HUDEP-2 (cell line): Measurements from ENCODE around the gene FCRL6.
A peak's percentile ranks its signal among the peaks of the same experiment; 100 is the strongest.

ENCODE experiments used
- DNase-seq, 76 experiments: peaks; one replicate each; lab custom pipeline; 2025; ENCODE audit not compliant: unreplicated experiment in 76 of 76; lab: John Stamatoyannopoulos, UW

Gene FCRL6

GRCh38 chr1:159798893-159799292 is 3.3 kb upstream of the FCRL6 start:
- DNase-seq = peak in 29 of 76 experiments; percentile 2 to 56 (median 25)

- DNase-seq = no peak
Observed at GRCh38 chr1:159799446-159799985, 2.6 kb upstream of the FCRL6 start.

GRCh38 chr1:159800177-159800930 is 1.8 kb upstream of the FCRL6 start:
- DNase-seq = no peak

GRCh38 chr1:159803956-159804689 is 2.0 kb downstream of the FCRL6 start:
- DNase-seq = no peak

- no peak for DNase-seq
Observed at GRCh38 chr1:159804924-159805323, 2.8 kb downstream of the FCRL6 start.

GRCh38 chr1:159815926-159816325 is 13.8 kb downstream of the FCRL6 start:
- no peak for DNase-seq

- DNase-seq = no peak
Observed at GRCh38 chr1:159817276-159818041, 15.3 kb downstream of the FCRL6 start.

- no peak for DNase-seq
Observed at GRCh38 chr1:159821171-159821867, 19.2 kb downstream of the FCRL6 start.

GRCh38 chr1:159823406-159823805 is 21.2 kb downstream of the FCRL6 start:
- no peak for DNase-seq

GRCh38 chr1:159825564-159825963 is 23.4 kb downstream of the FCRL6 start:
- no peak for DNase-seq

- no peak for DNase-seq
Observed at GRCh38 chr1:159826441-159827101, 24.4 kb downstream of the FCRL6 start, which contains the start of gene SLAMF8. SLAMF8 (plus strand) TSS chr1:159826873; CDS start chr1:159826899, 26 bp downstream.

- no peak for DNase-seq
Observed at GRCh38 chr1:159827102-159827490, 24.9 kb downstream of the FCRL6 start.

- no peak for DNase-seq
Observed at GRCh38 chr1:159827549-159827948, 25.4 kb downstream of the FCRL6 start.

- no peak for DNase-seq
Observed at GRCh38 chr1:159828176-159828575, 26.0 kb downstream of the FCRL6 start.

- DNase-seq = no peak
Observed at GRCh38 chr1:159828581-159829272, 26.6 kb downstream of the FCRL6 start.

GRCh38 chr1:159829273-159829634 is 27.1 kb downstream of the FCRL6 start:
- peak in 11 of 76 experiments; percentile 1 to 32 (median 6) for DNase-seq

- DNase-seq = no peak
Observed at GRCh38 chr1:159829822-159830465, 27.8 kb downstream of the FCRL6 start.

- no peak for DNase-seq
Observed at GRCh38 chr1:159830722-159831121, 28.6 kb downstream of the FCRL6 start.
